Measurements from ENCODE around the gene ZXDB.
A peak's percentile ranks its signal among the peaks of the same experiment; 100 is the strongest.
"Not testable (repeated sequence)": the region's sequence is repeated elsewhere in the genome, so short reads cannot be mapped to it uniquely, and the experiment has no call there.

ZXDB gene
- 15.5 to 29.2 reads per million in 2 experiments for total RNA-seq

DNA sequence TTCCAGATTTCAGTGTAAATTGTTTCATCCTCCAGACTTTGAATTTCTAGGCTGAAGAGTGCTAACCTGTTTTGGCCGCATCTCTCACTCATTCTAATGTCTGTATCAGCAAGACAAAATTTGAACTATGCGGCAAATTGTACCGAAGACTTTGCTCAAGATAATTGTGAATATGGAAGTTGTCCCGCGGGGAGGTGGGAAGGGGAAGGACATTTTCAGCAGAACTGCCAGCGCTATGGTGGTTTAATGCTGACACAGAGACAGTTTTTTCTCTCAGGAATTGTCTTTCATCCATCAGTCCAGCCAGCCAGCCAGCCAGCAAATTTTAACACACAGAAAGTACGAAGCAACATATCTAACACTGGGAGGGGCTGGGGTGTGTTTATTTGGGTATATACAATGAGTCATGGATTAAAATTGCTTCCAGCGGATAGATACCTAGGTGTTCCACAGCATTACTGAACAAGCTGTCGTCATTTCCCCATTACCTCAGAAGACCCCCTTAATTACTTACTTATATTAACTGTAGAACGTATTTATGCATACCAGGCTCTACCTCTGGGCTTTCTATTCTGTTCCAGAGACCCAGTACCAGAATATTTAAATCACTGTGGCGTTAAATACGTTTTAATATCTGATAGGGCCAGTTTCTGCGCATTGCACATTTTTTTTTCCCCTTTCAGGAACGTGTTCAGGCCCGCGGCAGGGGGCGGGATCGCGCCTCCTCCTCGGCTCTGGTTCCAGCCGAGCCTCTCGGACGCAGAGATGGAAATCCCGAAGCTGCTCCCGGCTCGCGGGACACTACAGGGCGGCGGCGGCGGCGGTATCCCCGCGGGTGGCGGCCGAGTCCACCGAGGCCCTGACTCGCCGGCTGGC lies at the start of gene ZXDB:
Gene ZXDB, plus strand, starts transcription at position 728 of the 876 bp plus-strand sequence. Its CDS starts 38 bp downstream, at position 766.
- peak; percentile 3 for DNase-seq (ENCODE audit: low read depth)

DNA sequence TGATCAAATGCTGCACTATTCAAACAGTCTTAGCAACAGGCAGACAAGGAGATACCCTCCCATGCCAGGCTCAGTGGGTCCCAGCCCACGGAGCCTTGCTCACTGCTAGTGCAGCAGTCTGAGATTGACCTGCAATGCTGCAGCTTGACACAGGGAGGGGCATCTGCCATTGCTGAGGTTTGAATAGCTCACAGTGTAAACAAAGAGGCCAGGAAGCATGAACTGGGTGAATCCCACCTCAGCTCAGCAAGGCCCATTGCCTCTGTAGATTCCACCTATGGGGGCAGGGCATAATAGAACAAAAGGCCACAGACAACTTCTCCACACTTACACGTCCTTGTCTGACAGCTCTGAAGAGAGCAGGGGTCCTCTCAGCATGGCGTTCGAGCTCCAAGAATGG lies 26.6 kb upstream of the ZXDB start:
- DNase-seq (ENCODE audit: low read depth): no peak

DNA sequence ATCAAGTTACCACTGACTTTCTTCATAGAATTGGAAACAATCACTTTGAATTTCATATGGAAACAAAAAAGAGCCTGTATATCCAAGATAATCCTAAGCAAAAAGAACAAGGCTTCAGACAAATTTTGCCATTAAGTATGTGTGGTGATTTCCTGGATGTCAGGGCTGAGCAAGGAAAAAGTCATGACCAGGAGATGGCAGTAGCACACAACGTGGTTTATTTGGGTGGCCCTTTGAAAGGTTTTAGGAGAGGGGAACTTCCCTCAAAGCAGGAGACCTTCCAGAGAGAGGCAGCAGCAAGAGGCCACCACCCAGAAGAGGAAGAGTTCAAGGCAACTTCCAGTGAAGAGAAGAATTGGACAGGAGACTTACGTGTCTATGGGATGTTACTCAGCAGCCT lies 18.1 kb upstream of the ZXDB start:
- no peak for DNase-seq (ENCODE audit: low read depth)

DNA sequence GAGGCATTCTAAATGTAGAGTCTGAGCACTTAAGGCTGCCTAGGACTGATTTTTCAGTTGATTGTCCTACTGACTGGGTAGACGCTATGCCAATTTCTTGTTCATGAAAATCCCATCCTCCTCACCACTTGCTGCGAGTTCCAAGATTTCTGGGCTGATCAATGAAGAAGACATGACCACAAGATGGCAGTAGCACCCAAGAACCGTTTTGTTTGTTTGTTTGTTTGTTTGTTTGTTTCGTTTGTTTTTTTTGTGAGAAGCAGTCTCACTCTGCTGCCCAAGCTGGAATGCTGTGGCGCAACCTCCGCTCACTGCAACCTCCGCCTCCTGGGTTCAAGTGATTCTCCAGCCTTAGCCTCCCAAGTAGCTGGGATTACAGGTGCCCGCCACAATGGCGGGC lies 8.9 kb upstream of the ZXDB start:
- not testable (repeated sequence) for DNase-seq (ENCODE audit: low read depth)

DNA sequence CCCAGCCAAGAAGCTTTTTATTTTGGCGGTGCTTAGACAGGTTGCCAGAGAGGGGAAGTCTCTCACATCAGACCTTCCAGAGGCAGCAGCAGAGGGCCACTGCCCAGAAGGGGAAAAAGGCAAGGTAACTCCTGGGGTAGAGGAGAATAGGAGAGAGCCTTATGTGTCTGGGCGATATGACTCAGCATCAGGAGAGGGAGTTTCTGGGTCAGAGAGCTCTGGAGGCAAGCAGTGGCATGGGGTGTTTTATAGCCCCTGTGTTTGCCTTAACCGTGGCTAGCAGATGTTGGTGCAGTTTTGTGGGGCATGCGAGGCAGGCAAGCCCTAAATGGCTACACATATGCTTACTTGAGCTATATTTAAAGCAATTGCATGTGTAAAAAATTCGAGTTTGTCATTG lies 8.3 kb upstream of the ZXDB start:
- no peak for DNase-seq (ENCODE audit: low read depth)

DNA sequence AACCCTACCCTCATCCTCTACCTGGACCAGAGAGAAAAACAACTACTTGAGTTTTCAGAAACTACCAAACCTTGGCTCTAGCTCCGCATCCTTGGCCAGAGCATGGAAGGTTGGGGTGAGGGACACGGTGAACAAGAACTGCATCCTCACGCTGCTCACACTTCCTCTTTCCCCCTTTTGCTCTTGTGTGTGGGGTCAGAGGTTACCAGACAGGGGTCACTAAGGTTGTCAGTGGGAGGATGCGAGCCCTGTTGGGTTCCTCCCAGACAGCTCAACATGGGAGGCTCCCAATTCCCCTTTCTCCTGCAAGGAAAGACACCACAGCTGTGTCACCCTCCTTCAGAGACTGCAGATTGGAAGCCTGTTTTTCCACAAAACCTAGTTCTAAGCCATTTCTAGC lies 5.5 kb upstream of the ZXDB start:
- DNase-seq (ENCODE audit: low read depth): no peak

DNA sequence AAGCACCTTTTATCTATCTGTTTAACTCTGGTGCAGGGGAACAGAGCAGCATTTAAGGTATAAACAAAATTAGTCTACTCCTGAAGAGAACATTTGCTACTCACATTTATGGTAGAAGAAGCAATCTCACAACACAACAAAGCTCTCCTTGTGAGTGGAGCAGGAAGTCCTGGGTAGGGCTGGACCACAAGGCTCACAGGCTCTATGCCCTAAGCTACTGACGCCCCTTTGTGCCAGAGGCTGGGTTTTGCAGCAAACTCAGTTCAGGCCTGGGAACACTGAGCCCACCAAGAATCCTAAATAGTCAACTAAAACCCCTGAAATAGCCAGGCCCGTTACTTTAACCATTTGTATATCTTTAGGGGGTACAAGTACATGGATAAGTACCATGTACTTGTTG lies 4.7 kb upstream of the ZXDB start:
- no peak for DNase-seq (ENCODE audit: low read depth)

DNA sequence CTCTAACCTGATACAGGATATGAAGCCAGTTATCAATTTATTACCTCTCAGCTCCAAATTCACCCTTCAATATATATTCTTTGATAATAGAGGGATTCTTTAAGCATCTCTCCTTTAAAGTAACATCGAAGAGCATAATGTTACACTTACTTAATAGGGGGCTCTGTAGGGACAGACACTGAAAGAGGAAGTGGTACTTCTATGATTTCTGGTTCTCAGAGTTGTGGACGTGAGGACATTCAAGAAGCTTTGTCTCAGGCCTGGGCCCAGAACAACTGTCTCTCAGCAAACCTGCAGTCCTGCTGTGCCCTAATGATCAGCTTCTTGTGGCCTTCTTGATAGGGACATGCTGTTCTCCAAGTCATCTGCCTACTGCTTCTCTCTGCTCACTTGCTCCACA lies 4.2 kb upstream of the ZXDB start:
- no peak for DNase-seq (ENCODE audit: low read depth)

DNA sequence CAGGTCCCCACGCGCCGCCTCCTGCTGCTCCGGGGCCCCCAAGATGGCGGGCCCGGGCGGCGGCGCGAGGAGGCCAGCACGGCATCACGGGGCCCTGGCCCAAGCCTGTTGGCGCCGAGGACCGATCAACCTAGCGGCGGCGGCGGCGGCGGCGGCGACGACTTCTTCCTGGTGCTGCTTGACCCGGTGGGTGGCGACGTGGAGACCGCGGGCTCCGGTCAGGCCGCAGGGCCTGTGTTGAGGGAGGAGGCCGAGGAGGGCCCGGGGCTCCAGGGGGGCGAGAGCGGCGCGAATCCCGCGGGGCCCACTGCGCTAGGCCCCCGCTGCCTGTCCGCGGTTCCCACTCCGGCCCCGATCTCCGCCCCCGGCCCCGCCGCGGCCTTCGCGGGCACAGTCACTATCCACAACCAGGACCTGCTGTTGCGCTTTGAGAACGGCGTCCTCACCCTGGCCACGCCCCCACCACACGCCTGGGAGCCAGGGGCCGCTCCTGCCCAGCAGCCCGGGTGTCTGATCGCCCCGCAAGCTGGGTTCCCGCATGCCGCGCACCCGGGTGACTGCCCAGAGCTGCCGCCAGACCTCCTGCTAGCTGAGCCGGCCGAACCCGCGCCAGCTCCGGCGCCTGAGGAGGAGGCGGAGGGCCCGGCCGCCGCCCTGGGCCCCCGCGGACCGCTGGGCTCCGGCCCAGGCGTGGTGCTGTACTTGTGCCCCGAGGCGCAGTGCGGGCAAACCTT lies 516 bp downstream of the ZXDB start:
- not testable (repeated sequence) for DNase-seq (ENCODE audit: low read depth)

DNA sequence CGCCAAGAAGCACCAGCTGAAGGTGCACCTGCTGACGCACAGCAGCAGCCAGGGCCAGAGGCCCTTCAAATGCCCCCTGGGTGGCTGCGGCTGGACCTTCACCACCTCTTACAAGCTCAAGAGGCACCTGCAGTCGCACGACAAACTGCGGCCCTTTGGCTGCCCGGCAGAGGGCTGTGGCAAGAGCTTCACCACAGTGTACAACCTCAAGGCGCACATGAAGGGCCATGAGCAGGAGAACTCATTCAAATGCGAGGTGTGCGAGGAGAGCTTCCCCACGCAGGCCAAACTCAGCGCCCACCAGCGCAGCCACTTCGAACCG lies 1.0 kb downstream of the ZXDB start:
- not testable (repeated sequence) for DNase-seq (ENCODE audit: low read depth)

DNA sequence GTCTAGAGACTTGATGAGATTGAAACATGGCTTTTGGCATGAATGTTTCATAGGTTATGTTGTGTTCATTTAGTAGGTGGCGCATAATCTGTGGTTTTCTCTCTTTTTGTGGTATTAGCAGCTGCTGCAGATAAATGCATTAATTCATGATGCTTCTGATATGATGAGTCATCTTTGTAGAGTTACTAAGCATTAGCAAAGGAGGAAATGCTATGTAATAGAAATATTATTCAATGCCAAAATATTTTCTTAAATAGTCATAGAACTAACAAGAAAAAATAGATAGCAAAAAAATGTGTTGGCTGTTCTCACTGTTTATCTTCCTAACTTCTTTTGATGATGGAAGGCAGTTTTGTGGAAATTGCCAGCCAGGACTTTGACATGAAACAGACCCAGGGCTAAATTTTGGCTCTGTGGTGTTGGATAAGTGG lies 3.6 kb downstream of the ZXDB start:
- no peak for DNase-seq (ENCODE audit: low read depth)

DNA sequence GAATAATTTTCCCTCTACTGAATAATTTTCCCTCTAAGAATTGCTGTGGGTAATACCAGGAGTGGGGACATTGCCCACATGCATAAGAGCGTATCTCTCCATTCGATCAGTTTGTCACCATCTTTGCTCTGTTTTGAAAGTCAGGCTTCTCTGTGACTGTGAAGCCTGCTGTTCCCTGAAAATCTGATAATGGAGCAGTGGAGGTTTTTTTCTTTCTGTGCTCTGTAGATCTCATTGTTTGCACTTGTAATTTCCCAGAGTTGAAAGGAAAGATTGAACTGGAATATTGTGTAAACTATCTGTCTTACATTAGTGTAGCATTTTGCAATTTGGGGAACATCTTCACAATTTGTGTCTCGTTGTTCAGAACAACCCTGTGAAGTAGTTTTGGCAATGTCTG lies 4.3 kb downstream of the ZXDB start:
- DNase-seq (ENCODE audit: low read depth): no peak

DNA sequence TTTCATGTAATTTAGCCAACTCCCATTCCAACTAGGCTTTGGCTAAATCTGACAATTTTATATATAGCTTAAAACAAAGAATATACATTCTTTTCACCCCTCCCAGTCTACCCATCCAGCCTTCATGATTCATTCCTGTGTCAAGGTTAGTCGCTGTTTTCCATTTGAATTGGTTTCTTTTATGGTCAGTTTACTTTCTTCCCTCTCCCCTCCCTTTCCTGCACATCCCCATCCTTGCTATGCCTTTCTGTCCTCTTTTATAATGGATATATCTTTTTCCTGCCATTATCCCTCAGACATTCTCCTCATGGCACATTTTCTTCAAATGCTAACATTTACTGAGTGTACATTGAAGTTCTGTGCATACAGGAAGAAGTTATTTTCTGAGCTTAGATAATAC lies 4.7 kb downstream of the ZXDB start:
- DNase-seq (ENCODE audit: low read depth): no peak

DNA sequence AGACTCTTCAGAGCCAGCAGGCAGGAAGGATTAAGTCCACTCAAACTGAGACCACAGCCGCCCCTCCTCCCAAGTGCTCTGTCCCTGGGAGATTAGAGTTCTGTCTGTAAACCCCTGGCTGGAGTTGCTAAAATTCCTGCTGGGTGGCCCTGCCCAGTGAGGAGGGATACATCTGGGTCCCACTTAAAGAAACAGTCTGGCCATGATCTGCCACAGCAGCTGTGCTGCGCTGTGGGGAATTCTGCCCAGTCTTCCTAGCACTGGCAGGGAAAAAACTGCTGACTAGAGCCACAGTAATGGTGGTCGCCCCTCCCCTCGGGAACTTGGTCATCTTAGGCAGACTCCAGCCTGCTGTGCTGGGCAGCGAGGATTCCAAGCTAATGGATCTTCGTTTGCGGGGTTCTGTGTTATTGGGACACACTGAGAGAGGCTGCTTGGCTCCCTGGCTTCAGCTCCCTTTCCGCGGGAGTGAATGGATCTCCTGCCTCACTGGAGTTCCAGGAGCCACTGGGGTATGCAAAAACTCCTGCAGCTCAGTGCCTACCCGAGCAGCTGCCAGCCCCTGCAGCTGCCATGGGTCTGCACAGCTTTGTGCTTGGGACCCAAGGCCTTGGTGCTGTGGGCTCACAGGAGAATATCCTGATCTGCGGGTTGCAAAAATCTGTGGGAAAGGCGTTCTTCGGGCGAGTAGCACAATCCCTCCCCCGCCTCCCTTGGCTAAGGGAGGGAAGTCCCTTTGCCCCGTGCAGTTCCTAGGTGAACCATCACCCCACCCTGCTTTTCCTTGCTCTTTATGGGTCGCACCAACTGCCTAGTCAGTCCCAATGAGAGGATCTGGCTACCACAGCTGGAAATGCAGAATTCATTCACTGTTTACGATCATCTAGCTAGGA lies 15.7 kb downstream of the ZXDB start:
- DNase-seq (ENCODE audit: low read depth): no peak

DNA sequence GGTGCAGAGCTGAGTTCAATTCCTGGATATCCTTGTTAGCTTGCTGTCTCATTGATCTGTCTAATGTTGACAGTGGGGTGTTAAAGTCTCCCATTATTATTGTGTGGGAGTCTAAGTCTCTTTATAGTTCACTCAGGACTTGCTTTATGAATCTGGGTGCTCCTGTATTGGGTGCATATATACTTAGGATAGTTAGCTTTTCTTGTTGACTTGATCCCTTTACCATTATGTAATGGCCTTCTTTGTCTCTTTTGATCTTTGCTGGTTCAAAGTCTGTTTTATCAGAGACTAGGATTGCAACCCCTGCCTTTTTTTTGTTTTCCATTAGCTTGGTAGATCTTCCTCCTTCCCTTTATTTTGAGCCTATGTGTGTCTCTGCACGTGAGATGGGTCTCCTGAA lies 21.5 kb downstream of the ZXDB start:
- not testable (repeated sequence) for DNase-seq (ENCODE audit: low read depth)

DNA sequence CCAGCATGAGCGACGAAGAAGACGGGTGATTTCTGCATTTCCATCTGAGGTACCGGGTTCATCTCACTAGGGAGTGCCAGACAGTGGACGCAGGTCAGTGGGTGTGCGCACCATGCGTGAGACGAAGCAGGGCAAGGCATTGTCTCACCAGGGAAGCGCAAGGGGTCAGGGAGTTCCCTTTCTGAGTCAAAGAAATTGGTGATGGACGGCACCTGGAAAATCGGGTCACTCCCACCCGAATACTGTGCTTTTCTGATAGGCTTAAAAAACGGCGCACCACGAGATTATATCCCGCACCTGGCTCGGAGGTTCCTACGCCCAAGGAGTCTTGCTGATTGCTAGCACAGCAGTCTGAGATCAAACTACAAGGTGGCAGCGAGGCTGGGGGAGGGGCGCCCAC lies 37.6 kb downstream of the ZXDB start:
- not testable (repeated sequence) for DNase-seq (ENCODE audit: low read depth)

DNA sequence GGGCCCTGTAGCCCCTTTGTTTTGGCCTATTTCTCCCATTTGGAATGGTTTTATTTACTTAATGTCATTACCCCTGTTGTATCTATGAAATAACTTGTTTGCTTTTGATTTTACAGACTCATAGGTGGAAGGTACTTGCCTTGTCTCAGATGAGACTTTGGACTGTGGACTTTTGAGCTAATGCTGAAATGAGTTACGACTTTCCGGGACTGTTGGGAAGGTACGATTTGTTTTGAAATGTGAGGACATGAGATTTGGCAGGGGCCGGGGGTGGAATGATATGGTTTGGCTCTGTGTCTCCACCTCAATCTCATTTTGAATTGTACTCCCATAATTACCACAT lies 48.8 kb downstream of the ZXDB start:
- DNase-seq (ENCODE audit: low read depth): no peak

DNA sequence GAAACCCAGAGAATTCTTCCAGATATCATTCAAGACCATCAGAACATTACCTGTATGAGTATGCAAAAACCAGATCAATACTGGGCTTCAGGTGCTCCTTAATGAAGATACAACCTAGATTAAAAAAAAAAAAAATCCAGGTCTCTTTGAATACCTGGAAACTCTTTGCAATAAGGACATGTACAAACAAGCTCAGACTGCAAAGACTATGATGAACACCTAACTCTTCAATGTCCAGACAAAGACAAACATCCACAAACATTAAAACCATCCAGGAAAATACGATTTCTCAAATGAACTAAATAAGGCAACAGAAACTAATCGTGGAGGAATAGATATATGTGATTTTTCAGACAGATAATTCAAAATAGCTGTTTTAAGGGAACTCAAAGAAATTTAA lies 49.5 kb downstream of the ZXDB start:
- no peak for DNase-seq (ENCODE audit: low read depth)

DNA sequence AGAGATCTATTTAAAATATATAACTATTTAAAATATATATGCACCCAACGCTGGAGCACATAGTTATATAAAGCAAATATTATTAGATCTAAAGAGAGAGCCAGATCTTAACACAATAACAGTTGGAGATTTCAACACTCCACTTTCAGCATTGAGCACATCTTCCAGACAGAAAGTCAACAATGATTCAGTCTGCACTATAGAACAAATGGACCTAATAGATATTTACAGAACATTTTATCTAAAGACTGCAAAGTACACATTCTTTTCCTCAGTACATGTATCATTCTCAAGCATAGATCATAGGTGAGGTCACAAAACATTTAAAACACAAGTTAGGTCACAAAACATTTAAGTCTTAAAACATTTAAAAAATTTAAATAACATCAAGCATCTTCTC lies 51.9 kb downstream of the ZXDB start:
- no peak for DNase-seq (ENCODE audit: low read depth)

DNA sequence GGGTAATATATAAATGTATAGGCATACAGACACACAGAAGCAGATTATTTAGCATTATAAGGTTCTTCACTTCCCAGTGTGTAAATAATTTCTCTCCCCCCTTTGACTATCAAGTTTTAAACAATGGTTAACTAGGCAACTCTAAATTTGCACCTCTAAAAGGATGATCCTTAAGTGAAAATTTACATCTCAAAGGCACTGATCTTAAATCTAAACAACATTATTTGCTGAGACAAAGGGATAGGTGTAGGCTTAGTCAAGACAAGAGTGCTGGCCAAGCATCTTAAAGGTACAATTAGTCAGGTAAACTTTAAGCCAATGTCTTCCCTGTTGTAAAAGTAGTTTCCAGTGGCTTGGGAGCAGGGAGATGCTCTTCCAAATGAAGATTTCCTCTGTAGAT lies 55.2 kb downstream of the ZXDB start:
- no peak for DNase-seq (ENCODE audit: low read depth)

All from T follicular helper cell (primary cell).